Mesendoderm (in vitro differentiated cells): ENCODE data around the gene OAS3.

Experiments used
- DNase-seq: peaks from one replicate; pipeline ENCODE4 v3.0.0; 2013
- H2AK5ac ChIP-seq: 2 replicates; pipeline ENCODE4 v1.6.1; 2013; ENCODE audit warnings: low read length, inconsistent platforms
- H2BK120ac ChIP-seq: 2 replicates; pipeline ENCODE4 v1.6.1; 2013; ENCODE audit warnings: low read depth, mild to moderate bottlenecking, low read length, moderate library complexity, mixed read lengths
- H2BK15ac ChIP-seq: replicated peaks from 2 replicates; pipeline ENCODE4 v1.6.1; 2013; ENCODE audit warnings: low read depth, mild to moderate bottlenecking, moderate library complexity
- H2BK5ac ChIP-seq: 2 replicates; pipeline ENCODE4 v1.6.1; 2013; ENCODE audit warnings: low read length, inconsistent platforms
- H3K18ac ChIP-seq: 2 replicates; pipeline ENCODE4 v1.6.1; 2013; ENCODE audit warnings: mild to moderate bottlenecking, low read length, mixed read lengths
- H3K23ac ChIP-seq: one replicate; pipeline ENCODE4 v1.6.1; 2013; ENCODE audit warnings: low read length
- H3K27ac ChIP-seq: 2 replicates; pipeline ENCODE4 v1.5.1; 2013; ENCODE audit warnings: low read depth, mild to moderate bottlenecking, inconsistent platforms, low read length, moderate library complexity
- H3K27me3 ChIP-seq: 2 replicates; pipeline ENCODE4 v1.6.1; 2013; ENCODE audit warnings: low read length, control low read depth, mild to moderate bottlenecking, inconsistent platforms; ENCODE audit not compliant: insufficient read depth, poor library complexity
- H3K36me3 ChIP-seq: 2 replicates; pipeline ENCODE4 v1.6.1; 2013; ENCODE audit warnings: low read length, inconsistent platforms; ENCODE audit not compliant: control insufficient read depth, insufficient read depth
- H3K4ac ChIP-seq: one replicate; pipeline ENCODE4 v1.6.1; 2013; ENCODE audit warnings: low read depth, mild to moderate bottlenecking, low read length, moderate library complexity
- H3K4me1 ChIP-seq: 2 replicates; pipeline ENCODE4 v1.6.1; 2013; ENCODE audit warnings: low read depth, low read length, inconsistent platforms; ENCODE audit not compliant: control insufficient read depth
- H3K4me2 ChIP-seq: 2 replicates; pipeline ENCODE4 v1.6.1; 2013; ENCODE audit warnings: low read length
- H3K4me3 ChIP-seq: 2 replicates; pipeline ENCODE4 v1.5.1; 2013; ENCODE audit warnings: mild to moderate bottlenecking, low read length
- H3K56ac ChIP-seq: one replicate; pipeline ENCODE4 v1.6.1; 2013; ENCODE audit warnings: low read length
- H3K79me1 ChIP-seq: 2 replicates; pipeline ENCODE4 v1.6.1; 2013; ENCODE audit warnings: low read length, inconsistent platforms
- H3K79me2 ChIP-seq: 2 replicates; pipeline ENCODE4 v1.6.1; 2013; ENCODE audit warnings: mild to moderate bottlenecking, low read length; ENCODE audit not compliant: control insufficient read depth, insufficient read depth
- H3K9ac ChIP-seq: 2 replicates; pipeline ENCODE4 v1.6.1; 2013; ENCODE audit warnings: low read length, inconsistent platforms
- H4K5ac ChIP-seq: one replicate; pipeline ENCODE4 v1.6.1; 2013; ENCODE audit warnings: low read length
- H4K8ac ChIP-seq: one replicate; pipeline ENCODE4 v1.6.1; 2013; ENCODE audit warnings: low read depth, mild to moderate bottlenecking, control low read depth, low read length, moderate library complexity
- WGBS: extraction: QIAGEN DNeasy Blood & Tissue Kit; methylation state at CpG from one replicate; pipeline ENCODE4 v1.1.7; 2013; ENCODE audit warnings: low lambda C conversion rate, missing lambda C conversion rate; ENCODE audit not compliant: insufficient coverage; ENCODE audit errors: extremely low coverage; 5-methylcytosine and 5-hydroxymethylcytosine counted together

Gene OAS3

DNA sequence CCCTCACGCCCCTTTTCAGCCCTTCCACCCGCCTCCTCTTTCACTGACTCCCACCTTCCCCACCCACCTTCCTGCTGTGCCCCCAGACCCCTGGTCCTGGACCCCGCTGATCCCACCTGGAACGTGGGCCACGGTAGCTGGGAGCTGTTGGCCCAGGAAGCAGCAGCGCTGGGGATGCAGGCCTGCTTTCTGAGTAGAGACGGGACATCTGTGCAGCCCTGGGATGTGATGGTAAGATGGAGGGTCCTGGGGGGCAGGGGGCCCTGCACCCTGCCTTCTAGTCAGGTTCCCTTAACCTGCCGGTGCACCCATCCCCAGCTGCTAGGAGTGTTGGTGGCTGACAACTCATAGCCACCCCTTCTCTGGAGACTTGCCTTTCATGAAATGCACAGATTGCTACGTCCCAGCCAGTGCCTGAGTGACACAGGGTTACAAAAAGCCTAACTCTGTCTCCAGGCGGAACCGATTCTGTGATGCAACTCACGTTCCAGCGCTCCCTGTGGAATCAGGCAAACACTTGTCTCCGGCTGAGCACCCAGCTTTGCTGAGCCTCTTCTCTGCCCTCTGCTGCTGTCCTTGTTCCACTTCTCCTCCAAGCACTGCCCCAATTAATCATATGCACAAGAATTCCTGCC is 25.1 kb downstream of the OAS3 start:
- no peak overlapping the region for H3K27ac ChIP-seq

DNA sequence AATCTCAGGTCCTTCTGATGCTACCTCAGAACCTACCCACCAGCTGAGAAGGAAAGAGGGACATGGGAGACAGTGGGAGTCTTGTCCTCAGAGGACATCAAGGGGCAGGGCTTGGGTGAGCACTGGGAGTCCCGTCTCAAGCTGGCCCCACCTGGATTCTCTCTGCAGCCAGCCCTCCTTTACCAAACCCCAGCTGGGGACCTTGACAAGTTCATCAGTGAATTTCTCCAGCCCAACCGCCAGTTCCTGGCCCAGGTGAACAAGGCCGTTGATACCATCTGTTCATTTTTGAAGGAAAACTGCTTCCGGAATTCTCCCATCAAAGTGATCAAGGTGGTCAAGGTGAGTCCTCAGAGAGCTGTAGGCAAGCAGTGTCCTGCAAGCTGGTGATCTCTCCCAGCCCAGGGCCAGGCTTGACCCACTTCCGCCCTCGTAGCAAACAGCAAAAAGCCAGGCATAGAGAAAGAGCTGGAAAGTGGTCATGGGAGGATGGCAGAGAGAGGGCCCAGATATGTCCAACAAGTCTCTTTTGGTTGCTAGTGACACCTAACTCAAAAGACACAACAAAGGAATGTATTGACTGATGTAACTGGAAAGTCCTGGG is 25.9 kb downstream of the OAS3 start:
- no peak overlapping the region for H2BK120ac ChIP-seq
- H3K4ac ChIP-seq: no peak overlapping the region
- H3K4me1 ChIP-seq: no peaks in the 10 kb centered on the region
- no peaks in the 10 kb centered on the region for H3K79me1 ChIP-seq
- no peak overlapping the region for H2AK5ac ChIP-seq
- no peaks in the 10 kb centered on the region for H3K79me2 ChIP-seq
- no peak overlapping the region for H4K5ac ChIP-seq
- no peaks in the 10 kb centered on the region for H3K27me3 ChIP-seq
- no peak for DNase-seq
- no peak overlapping the region for H4K8ac ChIP-seq
- no peak overlapping the region for H3K27ac ChIP-seq
- WGBS: no CpG with 5 or more reads among the region's 6 CpGs
- no peak overlapping the region for H2BK5ac ChIP-seq
- H3K23ac ChIP-seq: no peak overlapping the region
- H3K18ac ChIP-seq: no peak overlapping the region
- H3K36me3 ChIP-seq: no peaks in the 10 kb centered on the region
- H3K9ac ChIP-seq: no peak overlapping the region
- no peak overlapping the region for H3K4me2 ChIP-seq
- H3K4me3 ChIP-seq: no peak overlapping the region
- no peak overlapping the region for H3K56ac ChIP-seq
- H2BK15ac ChIP-seq: no peak overlapping the region

More for the DNA sequence above, 25.1 kb downstream of the OAS3 start:
- Histone ChIP-seq H3K4me1 (no peaks in the 10 kb centered on the region), H3K4me2 (no peak overlapping the region), H3K4ac (no peak overlapping the region), H3K27me3 (no peaks in the 10 kb centered on the region), H3K9ac (no peak overlapping the region), H3K79me2 (no peaks in the 10 kb centered on the region), H3K79me1 (no peaks in the 10 kb centered on the region), H3K56ac (no peak overlapping the region), H4K5ac (no peak overlapping the region), H3K36me3 (no peaks in the 10 kb centered on the region), H2AK5ac (no peak overlapping the region), H2BK15ac (no peak overlapping the region), H4K8ac (no peak overlapping the region), H2BK5ac (no peak overlapping the region), H2BK120ac (no peak overlapping the region), H3K23ac (no peak overlapping the region), H3K4me3 (no peak overlapping the region), H3K18ac (no peak overlapping the region)
- WGBS: no CpG with 5 or more reads among the region's 14 CpGs
- DNase-seq: no peak

DNA sequence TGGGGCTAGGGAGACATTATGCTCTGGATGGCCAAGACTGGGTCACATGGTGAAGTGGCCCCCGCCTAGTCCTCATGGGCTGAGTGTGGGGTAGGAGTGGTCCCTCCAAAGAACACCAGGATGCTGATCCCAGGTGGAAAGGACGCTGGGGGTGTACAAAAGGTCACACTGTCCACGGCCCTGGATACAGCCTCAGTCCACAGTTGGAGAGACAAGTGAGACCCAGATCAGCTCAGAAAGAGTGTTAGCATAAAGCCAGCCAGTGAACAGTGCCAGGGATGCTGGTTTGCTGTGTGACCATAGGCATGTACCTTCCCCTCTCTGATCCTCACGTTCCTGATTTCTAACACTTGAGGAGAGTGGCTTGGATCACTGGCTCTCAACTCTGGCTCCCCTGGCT is 26.6 kb downstream of the OAS3 start:
- Histone ChIP-seq H3K27ac (no peak overlapping the region), H2BK5ac (no peak overlapping the region), H3K4me1 (no peaks in the 10 kb centered on the region), H4K8ac (no peak overlapping the region), H3K4me3 (no peak overlapping the region), H3K4ac (no peak overlapping the region), H3K9ac (no peak overlapping the region), H2BK15ac (no peak overlapping the region), H2BK120ac (no peak overlapping the region), H2AK5ac (no peak overlapping the region), H3K79me1 (no peaks in the 10 kb centered on the region), H3K18ac (no peak overlapping the region), H3K4me2 (no peak overlapping the region), H3K79me2 (no peaks in the 10 kb centered on the region), H4K5ac (no peak overlapping the region), H3K23ac (no peak overlapping the region), H3K56ac (no peak overlapping the region), H3K27me3 (no peaks in the 10 kb centered on the region), H3K36me3 (no peaks in the 10 kb centered on the region)
- DNase-seq: no peak
- no CpG with 5 or more reads among the region's 4 CpGs for WGBS

DNA sequence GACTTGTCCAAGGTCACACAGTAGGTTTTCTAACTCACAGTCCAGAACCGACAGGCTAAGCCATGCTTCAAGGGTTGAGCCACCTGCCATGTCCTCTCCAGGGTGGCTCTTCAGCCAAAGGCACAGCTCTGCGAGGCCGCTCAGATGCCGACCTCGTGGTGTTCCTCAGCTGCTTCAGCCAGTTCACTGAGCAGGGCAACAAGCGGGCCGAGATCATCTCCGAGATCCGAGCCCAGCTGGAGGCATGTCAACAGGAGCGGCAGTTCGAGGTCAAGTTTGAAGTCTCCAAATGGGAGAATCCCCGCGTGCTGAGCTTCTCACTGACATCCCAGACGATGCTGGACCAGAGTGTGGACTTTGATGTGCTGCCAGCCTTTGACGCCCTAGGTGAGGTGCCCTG is 27.4 kb downstream of the OAS3 start:
- H3K27me3 ChIP-seq: no peaks in the 10 kb centered on the region
- H3K79me1 ChIP-seq: no peaks in the 10 kb centered on the region
- H3K36me3 ChIP-seq: no peaks in the 10 kb centered on the region
- H3K18ac ChIP-seq: no peak overlapping the region
- no peak overlapping the region for H3K27ac ChIP-seq
- no peak overlapping the region for H3K4me3 ChIP-seq
- H3K23ac ChIP-seq: no peak overlapping the region
- DNase-seq: no peak
- no peak overlapping the region for H2BK15ac ChIP-seq
- no peaks in the 10 kb centered on the region for H3K4me1 ChIP-seq
- no peak overlapping the region for H2BK5ac ChIP-seq
- no peak overlapping the region for H4K5ac ChIP-seq
- H3K4ac ChIP-seq: no peak overlapping the region
- WGBS: no CpG with 5 or more reads among the region's 15 CpGs
- no peak overlapping the region for H3K4me2 ChIP-seq
- no peak overlapping the region for H3K9ac ChIP-seq
- H2AK5ac ChIP-seq: no peak overlapping the region
- H4K8ac ChIP-seq: no peak overlapping the region
- H3K56ac ChIP-seq: no peak overlapping the region
- H2BK120ac ChIP-seq: no peak overlapping the region
- no peaks in the 10 kb centered on the region for H3K79me2 ChIP-seq

DNA sequence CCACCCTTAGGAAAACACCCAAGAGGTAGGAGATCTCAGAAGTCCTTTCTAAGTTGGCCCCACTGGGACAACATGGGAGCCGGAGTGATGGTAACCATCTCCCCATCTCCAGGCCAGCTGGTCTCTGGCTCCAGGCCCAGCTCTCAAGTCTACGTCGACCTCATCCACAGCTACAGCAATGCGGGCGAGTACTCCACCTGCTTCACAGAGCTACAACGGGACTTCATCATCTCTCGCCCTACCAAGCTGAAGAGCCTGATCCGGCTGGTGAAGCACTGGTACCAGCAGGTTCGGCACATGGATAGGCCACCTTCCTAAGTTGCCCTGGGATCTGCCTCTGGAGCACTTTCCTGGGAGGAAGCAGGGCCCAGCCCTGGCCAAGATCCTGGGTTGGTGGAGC is 29.0 kb downstream of the OAS3 start:
- Histone ChIP-seq H2BK5ac (no peak overlapping the region), H2AK5ac (no peak overlapping the region), H3K4me1 (no peaks in the 10 kb centered on the region), H3K56ac (no peak overlapping the region), H3K27ac (no peak overlapping the region), H3K27me3 (no peaks in the 10 kb centered on the region), H2BK120ac (no peak overlapping the region), H3K23ac (no peak overlapping the region), H3K18ac (no peak overlapping the region), H2BK15ac (no peak overlapping the region), H3K4me2 (no peak overlapping the region), H4K5ac (no peak overlapping the region), H4K8ac (no peak overlapping the region), H3K9ac (no peak overlapping the region), H3K36me3 (no peaks in the 10 kb centered on the region), H3K4me3 (no peak overlapping the region), H3K4ac (no peak overlapping the region), H3K79me1 (no peaks in the 10 kb centered on the region), H3K79me2 (no peaks in the 10 kb centered on the region)
- DNase-seq: no peak
- no CpG with 5 or more reads among the region's 9 CpGs for WGBS

DNA sequence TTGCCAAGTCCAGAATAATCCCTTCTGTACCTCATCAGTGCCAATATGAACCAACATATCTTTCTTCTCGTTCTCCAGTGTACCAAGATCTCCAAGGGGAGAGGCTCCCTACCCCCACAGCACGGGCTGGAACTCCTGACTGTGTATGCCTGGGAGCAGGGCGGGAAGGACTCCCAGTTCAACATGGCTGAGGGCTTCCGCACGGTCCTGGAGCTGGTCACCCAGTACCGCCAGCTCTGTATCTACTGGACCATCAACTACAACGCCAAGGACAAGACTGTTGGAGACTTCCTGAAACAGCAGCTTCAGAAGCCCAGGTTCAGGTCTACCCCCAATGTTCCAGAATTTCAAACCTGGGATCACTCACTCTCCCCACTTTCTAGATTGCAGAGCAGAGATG is 29.6 kb downstream of the OAS3 start:
- Histone ChIP-seq H3K4me2 (no peak overlapping the region), H3K4me1 (no peaks in the 10 kb centered on the region), H3K18ac (no peak overlapping the region), H3K56ac (no peak overlapping the region), H3K79me2 (no peaks in the 10 kb centered on the region), H3K23ac (no peak overlapping the region), H3K9ac (no peak overlapping the region), H4K8ac (no peak overlapping the region), H2AK5ac (no peak overlapping the region), H2BK15ac (no peak overlapping the region), H2BK120ac (no peak overlapping the region), H3K27ac (no peak overlapping the region), H4K5ac (no peak overlapping the region), H3K79me1 (no peaks in the 10 kb centered on the region), H3K36me3 (no peaks in the 10 kb centered on the region), H3K4me3 (no peak overlapping the region), H3K27me3 (no peaks in the 10 kb centered on the region), H2BK5ac (no peak overlapping the region), H3K4ac (no peak overlapping the region)
- DNase-seq: no peak
- no CpG with 5 or more reads among the region's 7 CpGs for WGBS
